CD14-positive monocyte (primary cell): ENCODE data around the gene CUL1. TPM values are rescaled to one million over a fixed set of nuclear protein-coding genes. Genes with fewer than 3 reads are reported as not detected.

Experiments used
- DNase-seq, 3 donors: peaks; one replicate each; pipeline ENCODE4 v3.0.0-alpha.2; 2011 to 2022
- H2AFZ ChIP-seq: 2 replicates; pipeline ENCODE4 v1.6.0; 2012; ENCODE audit warnings: mild to moderate bottlenecking, low read depth, low read length, inconsistent platforms; ENCODE audit not compliant: insufficient read depth, poor library complexity, severe bottlenecking
- H3K27ac ChIP-seq, 2 donors: 1 replicate in 1 of 2; 2 replicates in 1 of 2; pipeline ENCODE4 v1.5.1; 2012 to 2013; ENCODE audit warnings: low read length in 2 of 2, control low read depth in 1 of 2, inconsistent platforms in 1 of 2, low read depth in 1 of 2, mild to moderate bottlenecking in 1 of 2
- H3K27me3 ChIP-seq, 2 donors: one replicate each; pipeline versions ENCODE4 v1.6.0 to v1.6.1; 2011 to 2013; ENCODE audit warnings: low read length in 2 of 2; ENCODE audit not compliant: control insufficient read depth in 2 of 2, insufficient read depth in 2 of 2
- H3K36me3 ChIP-seq, 2 donors: replicated peaks in 1 of 2; 1 replicate in 1 of 2; 2 replicates in 1 of 2; pipeline versions ENCODE4 v1.5.1 to v1.6.1; 2012 to 2013; ENCODE audit warnings: low read length in 2 of 2, control low read depth in 1 of 2, inconsistent platforms in 1 of 2, mild to moderate bottlenecking in 1 of 2; ENCODE audit not compliant: insufficient read depth in 2 of 2, control insufficient read depth in 1 of 2
- H3K4me1 ChIP-seq, 2 donors: 1 replicate in 1 of 2; 2 replicates in 1 of 2; pipeline versions ENCODE4 v1.5.1 to v1.6.1; 2012 to 2013; ENCODE audit warnings: low read length in 2 of 2, control low read depth in 1 of 2, inconsistent platforms in 1 of 2, mild to moderate bottlenecking in 1 of 2, moderate library complexity in 1 of 2; ENCODE audit not compliant: insufficient read depth in 2 of 2, control insufficient read depth in 1 of 2
- H3K4me2 ChIP-seq: replicated peaks from 2 replicates; pipeline ENCODE3; 2012; ENCODE audit warnings: low read length, moderate library complexity, mild to moderate bottlenecking; ENCODE audit not compliant: poor library complexity, severe bottlenecking; ENCODE audit errors: extremely low read depth
- H3K4me3 ChIP-seq, 3 experiments: fragments of 200-600 bp in 1 of 3; sonication (generic) in 1 of 3; replicated peaks in 1 of 3; 1 replicate in 2 of 3; 2 replicates in 1 of 3; pipeline ENCODE4 v1.5.1; 2011 to 2013; ENCODE audit warnings: low read length in 3 of 3, mild to moderate bottlenecking in 3 of 3, control low read depth in 2 of 3, low read depth in 2 of 3, inconsistent platforms in 1 of 3, moderate library complexity in 1 of 3
- H3K79me2 ChIP-seq: 2 replicates; pipeline ENCODE4 v1.6.0; 2012; ENCODE audit warnings: mild to moderate bottlenecking, control low read depth, inconsistent platforms, low read length, moderate library complexity; ENCODE audit not compliant: insufficient read depth
- H3K9ac ChIP-seq: 2 replicates; pipeline ENCODE4 v1.6.0; 2017; ENCODE audit warnings: low read length, mild to moderate bottlenecking; ENCODE audit not compliant: insufficient read depth, poor library complexity, severe bottlenecking
- H3K9me3 ChIP-seq, 2 donors: replicated peaks in 1 of 2; 1 replicate in 1 of 2; 2 replicates in 1 of 2; pipeline versions ENCODE4 v1.5.1 to v1.6.1; 2012 to 2013; ENCODE audit warnings: low read length in 2 of 2, control low read depth in 1 of 2; ENCODE audit not compliant: control insufficient read depth in 1 of 2, insufficient read depth in 1 of 2
- H4K20me1 ChIP-seq: 2 replicates; pipeline ENCODE4 v1.6.0; 2012; ENCODE audit warnings: mild to moderate bottlenecking, low read length, control low read depth, moderate library complexity; ENCODE audit not compliant: insufficient read depth
- H3K27ac Mint-ChIP-seq, 7 donors: one replicate each; pipeline ENCODE4 v1.8.0; 2020; ENCODE audit warnings: mild to moderate bottlenecking in 7 of 7, mixed read lengths in 7 of 7, moderate library complexity in 6 of 7, inconsistent platforms in 2 of 7
- H3K27me3 Mint-ChIP-seq, 3 donors: one replicate each; pipeline ENCODE4 v1.8.0; 2021 to 2022; ENCODE audit warnings: low read depth in 3 of 3, mild to moderate bottlenecking in 3 of 3, mixed read lengths in 3 of 3, moderate library complexity in 3 of 3, inconsistent platforms in 1 of 3
- H3K36me3 Mint-ChIP-seq, 2 donors: one replicate each; pipeline ENCODE4 v1.8.0; 2020; ENCODE audit warnings: mixed read lengths in 2 of 2, inconsistent platforms in 1 of 2, mild to moderate bottlenecking in 1 of 2
- H3K4me1 Mint-ChIP-seq: one replicate; pipeline ENCODE4 v1.8.0; 2020; ENCODE audit warnings: mild to moderate bottlenecking, mixed read lengths
- H3K4me3 Mint-ChIP-seq, 2 donors: one replicate each; pipeline ENCODE4 v1.8.0; 2020; ENCODE audit warnings: mild to moderate bottlenecking in 2 of 2, mixed read lengths in 2 of 2, moderate library complexity in 1 of 2
- H3K9me3 Mint-ChIP-seq, 7 donors: one replicate each; pipeline ENCODE4 v1.8.0; 2020 to 2022; ENCODE audit warnings: mixed read lengths in 7 of 7, mild to moderate bottlenecking in 6 of 7, moderate library complexity in 6 of 7, inconsistent platforms in 2 of 7
- CTCF ChIP-seq: fragments of 200-600 bp; IDR thresholded peaks from one replicate; pipeline ENCODE4 v1.8.0; 2022; ENCODE audit warnings: antibody characterized with exemption, mild to moderate bottlenecking
- WGBS: methylation state at CpG from one replicate; pipeline ENCODE4 v1.1.5; 2013; ENCODE audit warnings: missing lambda C conversion rate; ENCODE audit not compliant: insufficient coverage; 5-methylcytosine and 5-hydroxymethylcytosine counted together
- intact Hi-C, 2 donors: fragments of 100-400 bp; cut with micrococcal nuclease; formaldehyde crosslinking; loops; one replicate each; pipeline versions ENCODE4 v1.15.0 to v1.15.1; 2023
- polyA plus RNA-seq, 3 donors: library from polyadenylated mRNA; depleted of rRNA in 1 of 3; unstranded in 2 of 3; stranded (reverse) in 1 of 3; fragments of 300-500 nt in 2 of 3; fragments of >200 nt in 1 of 3; fragmentation: Illumina TruSeq in 2 of 3; gene quantifications; 1 replicate in 2 of 3; 2 replicates in 1 of 3; pipeline ENCODE4 v1.2.3, GENCODE V29; 2012 to 2021

CUL1 gene
- polyA plus RNA-seq, 3 donors, result 22.8 to 32.6 (median 23.9) TPM

GRCh38 chr7:148796841-148797240 is 98.1 kb downstream of the CUL1 start:
- H3K36me3 Mint-ChIP-seq, result peaks cover 85 to 97% of the 10 kb centered on the region in 2 donors
- Histone ChIP-seq H3K27ac (no peak overlapping the region), H3K4me1 (no peaks in the 10 kb centered on the region), H3K4me2 (no peak overlapping the region), H3K27me3 (no peaks in the 10 kb centered on the region), H3K4me3 (no peak overlapping the region), H3K79me2 (no peaks in the 10 kb centered on the region), H4K20me1 (no peaks in the 10 kb centered on the region), H3K9ac (no peak overlapping the region), H3K9me3 (no peaks in the 10 kb centered on the region), H2AFZ (no peak overlapping the region), H3K36me3 (peaks cover 81 to 100% of the 10 kb centered on the region in 2 donors)
- 100% methylated on average over 9 of the region's 10 CpGs for WGBS
- intact Hi-C loops, result no loop called here
- TF ChIP-seq CTCF, result no peak
- H3K27me3 Mint-ChIP-seq, result no peaks in the 10 kb centered on the region
- H3K27ac Mint-ChIP-seq, result peak overlapping the region in 3 of 7 donors; percentile 4 to 27 (median 20)
- no peak overlapping the region for H3K4me3 Mint-ChIP-seq
- H3K9me3 Mint-ChIP-seq, result peaks cover 0 to 3% (median 0%) of the 10 kb centered on the region in 7 donors
- no peaks in the 10 kb centered on the region for H3K4me1 Mint-ChIP-seq
- DNase-seq, result no peak

DNA sequence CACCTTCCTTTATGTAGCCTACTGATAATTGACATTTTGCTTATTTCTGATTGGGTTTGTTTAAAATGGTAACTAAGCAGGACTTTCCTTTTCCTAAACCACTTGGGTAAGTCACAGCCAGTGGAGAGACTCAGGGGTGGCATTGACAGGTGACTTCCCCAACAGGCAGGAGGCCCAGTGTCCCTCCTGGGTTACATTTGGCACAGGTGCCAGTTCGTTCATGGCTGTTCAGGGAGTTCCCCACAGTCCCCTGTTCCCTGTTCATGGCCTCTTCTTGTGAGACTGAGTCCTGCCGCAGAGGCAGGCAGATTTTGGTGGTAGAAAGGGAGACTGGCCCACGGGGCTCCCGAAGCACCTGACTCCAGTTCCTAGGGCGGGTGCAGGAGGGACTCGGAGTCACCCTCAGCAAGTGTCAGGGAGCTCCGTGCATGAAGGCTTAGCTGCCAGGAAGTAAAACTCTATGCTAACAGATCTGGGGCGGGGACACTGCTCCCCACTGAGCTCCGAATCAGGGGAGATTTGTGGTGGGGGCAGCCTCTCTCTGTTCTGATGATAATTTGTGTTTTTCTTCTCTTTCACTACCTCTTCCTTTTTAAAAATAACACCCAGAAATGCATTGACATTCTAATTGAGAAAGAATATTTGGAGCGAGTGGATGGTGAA is 101.3 kb downstream of the CUL1 start:
- H3K9ac ChIP-seq, result no peak overlapping the region
- H3K9me3 ChIP-seq, result no peaks in the 10 kb centered on the region
- H3K36me3 ChIP-seq, result peaks cover 52 to 92% of the 10 kb centered on the region in 2 donors
- Mint-ChIP-seq H3K27ac (peak overlapping the region in 1 of 7 donors; percentile 5), H3K9me3 (peaks cover 0 to 3% (median 0%) of the 10 kb centered on the region in 7 donors), H3K4me1 (no peaks in the 10 kb centered on the region), H3K4me3 (no peak overlapping the region), H3K36me3 (peaks cover 70 to 75% of the 10 kb centered on the region in 2 donors), H3K27me3 (no peaks in the 10 kb centered on the region)
- H3K79me2 ChIP-seq, result no peaks in the 10 kb centered on the region
- no peak overlapping the region for H2AFZ ChIP-seq
- H4K20me1 ChIP-seq, result no peaks in the 10 kb centered on the region
- H3K4me3 ChIP-seq, result no peak overlapping the region
- DNase-seq, result no peak
- H3K27ac ChIP-seq, result no peak overlapping the region
- intact Hi-C loops, result no loop called here
- H3K4me1 ChIP-seq, result no peaks in the 10 kb centered on the region
- no peak for TF ChIP-seq CTCF
- WGBS, result 96% methylated on average over 7 of the region's 10 CpGs
- no peaks in the 10 kb centered on the region for H3K27me3 ChIP-seq
- no peak overlapping the region for H3K4me2 ChIP-seq
